HEK293 (cell line): ENCODE results near the gene NUF2.
A peak's percentile ranks its signal among the peaks of the same experiment; 100 is the strongest.

Experiments used
- CTCF ChIA-PET: fragments of 350-600 bp; formaldehyde crosslinking; extraction: SDS; loops from one replicate; lab custom pipeline; 2021; ENCODE audit warnings: antibody characterized with exemption; lab: Yijun Ruan, JAX
- POLR2A ChIA-PET: fragments of 300-600 bp; formaldehyde crosslinking; extraction: SDS; loops from one replicate; lab custom pipeline; 2020; ENCODE audit warnings: antibody characterized with exemption, inconsistent platforms; lab: Yijun Ruan, JAX
- H3K27ac ChIP-seq: fragments of 200-500 bp; sonication (Bioruptor generic); 2 replicates; pipeline ENCODE4 v1.5.1; 2014; ENCODE audit warnings: low read depth, low read length, control low read depth, inconsistent platforms; ENCODE audit errors: extremely low read depth
- H3K36me3 ChIP-seq, 2 experiments: fragments of 200-500 bp in 1 of 2; sonication (Bioruptor generic) in 1 of 2; 1 replicate in 1 of 2; 2 replicates in 1 of 2; pipeline ENCODE4 v1.5.1; 2014 to 2017; ENCODE audit warnings: inconsistent platforms in 2 of 2, low read length in 2 of 2; ENCODE audit not compliant: control insufficient read depth in 2 of 2, insufficient read depth in 1 of 2
- H3K4me1 ChIP-seq: fragments of 200-500 bp; sonication (Bioruptor generic); 2 replicates; pipeline ENCODE4 v1.5.1; 2014; ENCODE audit warnings: mild to moderate bottlenecking, low read length, inconsistent platforms; ENCODE audit not compliant: control insufficient read depth, insufficient read depth
- H3K4me3 ChIP-seq: 2 replicates; pipeline ENCODE4 v1.5.1; 2011; ENCODE audit warnings: low read depth, mild to moderate bottlenecking, control low read depth, low read length, moderate library complexity
- H3K9me3 ChIP-seq: fragments of 200-500 bp; sonication (Bioruptor generic); 2 replicates; pipeline ENCODE4 v1.5.1; 2014; ENCODE audit warnings: low read depth, low read length, inconsistent platforms; ENCODE audit not compliant: control insufficient read depth, insufficient read depth
- ATF2 ChIP-seq: fragments of 450-650 bp; formaldehyde crosslinking; IDR thresholded peaks from 2 replicates; pipeline ENCODE4 v1.5.1; 2016; ENCODE audit warnings: missing biosample characterization, missing genetic modification characterization, low read depth
- BCL11B ChIP-seq: fragments of 450-650 bp; formaldehyde crosslinking; IDR thresholded peaks from 2 replicates; pipeline ENCODE4 v1.5.1; 2016; ENCODE audit warnings: low read depth, missing biosample characterization, missing genetic modification characterization
- KLF7 ChIP-seq: fragments of 450-650 bp; formaldehyde crosslinking; IDR thresholded peaks from 2 replicates; pipeline ENCODE4 v1.5.1; 2016; ENCODE audit warnings: missing biosample characterization, missing genetic modification characterization, borderline replicate concordance
- ZBTB49 ChIP-seq: fragments of 450-650 bp; formaldehyde crosslinking; IDR thresholded peaks from 2 replicates; pipeline ENCODE4 v1.5.1; 2016; ENCODE audit warnings: missing biosample characterization, missing genetic modification characterization, low read depth
- ZBTB8A ChIP-seq: fragments of 450-650 bp; formaldehyde crosslinking; IDR thresholded peaks from 2 replicates; pipeline ENCODE4 v1.5.1; 2016; ENCODE audit warnings: missing biosample characterization, missing genetic modification characterization
- ZFHX2 ChIP-seq: fragments of 450-650 bp; formaldehyde crosslinking; conservative IDR thresholded peaks from 2 replicates; pipeline ENCODE4 v1.5.1; 2016; ENCODE audit warnings: missing biosample characterization, missing genetic modification characterization
- ZNF121 ChIP-seq: fragments of 450-650 bp; formaldehyde crosslinking; IDR thresholded peaks from 2 replicates; pipeline ENCODE4 v1.5.1; 2016; ENCODE audit warnings: missing biosample characterization, missing genetic modification characterization
- ZNF16 ChIP-seq: fragments of 450-650 bp; formaldehyde crosslinking; IDR thresholded peaks from 2 replicates; pipeline ENCODE4 v1.5.1; 2016; ENCODE audit warnings: low read depth, missing biosample characterization, missing genetic modification characterization
- ZNF202 ChIP-seq: fragments of 450-650 bp; formaldehyde crosslinking; IDR thresholded peaks from 2 replicates; pipeline ENCODE4 v1.5.1; 2016; ENCODE audit warnings: missing biosample characterization, missing genetic modification characterization, borderline replicate concordance
- ZNF23 ChIP-seq: fragments of 450-650 bp; formaldehyde crosslinking; IDR thresholded peaks from 2 replicates; pipeline ENCODE4 v1.5.1; 2016; ENCODE audit warnings: missing biosample characterization, missing genetic modification characterization, borderline replicate concordance
- ZNF280D ChIP-seq: fragments of 450-650 bp; formaldehyde crosslinking; IDR thresholded peaks from 2 replicates; pipeline ENCODE4 v1.5.1; 2016; ENCODE audit warnings: missing biosample characterization, missing genetic modification characterization
- ZNF391 ChIP-seq: fragments of 450-650 bp; formaldehyde crosslinking; IDR thresholded peaks from 2 replicates; pipeline ENCODE4 v1.5.1; 2016; ENCODE audit warnings: low read depth, missing biosample characterization, missing genetic modification characterization, borderline replicate concordance
- ZNF394 ChIP-seq: fragments of 450-650 bp; formaldehyde crosslinking; IDR thresholded peaks from 2 replicates; pipeline ENCODE4 v1.5.1; 2016; ENCODE audit warnings: missing biosample characterization, missing genetic modification characterization, mild to moderate bottlenecking, moderate library complexity, borderline replicate concordance
- ZNF48 ChIP-seq: fragments of 450-650 bp; formaldehyde crosslinking; IDR thresholded peaks from 2 replicates; pipeline ENCODE4 v1.5.1; 2016; ENCODE audit warnings: missing biosample characterization, missing genetic modification characterization
- ZNF624 ChIP-seq: fragments of 450-650 bp; formaldehyde crosslinking; IDR thresholded peaks from 2 replicates; pipeline ENCODE4 v1.5.1; 2017; ENCODE audit warnings: missing biosample characterization, missing genetic modification characterization
- ZNF639 ChIP-seq: fragments of 450-650 bp; formaldehyde crosslinking; IDR thresholded peaks from 2 replicates; pipeline ENCODE4 v1.5.1; 2016; ENCODE audit warnings: missing biosample characterization, missing genetic modification characterization
- ZNF664 ChIP-seq: fragments of 450-650 bp; formaldehyde crosslinking; IDR thresholded peaks from 2 replicates; pipeline ENCODE4 v1.5.1; 2016; ENCODE audit warnings: missing biosample characterization, missing genetic modification characterization
- ZNF692 ChIP-seq: fragments of 450-650 bp; formaldehyde crosslinking; IDR thresholded peaks from 2 replicates; pipeline ENCODE4 v1.5.1; 2016; ENCODE audit warnings: missing biosample characterization, missing genetic modification characterization

Gene NUF2

GRCh38 chr1:163307479-163308171, 14.1 kb upstream of the NUF2 start:
- Histone ChIP-seq H3K27ac (no peak overlapping the region), H3K4me1 (no peaks in the 10 kb centered on the region), H3K9me3 (no peaks in the 10 kb centered on the region), H3K36me3 (peaks cover 0 to 38% of the 10 kb centered on the region in 2 experiments; a peak in 1 of 3 replicates), H3K4me3 (no peak overlapping the region)
- TF ChIP-seq ZNF664 (tag by site-specific recombination), result 0 out of 2 replicates have a peak, but pooled peaks have one; percentile 10
- TF ChIP-seq ZBTB49, result no peak
- POLR2A ChIA-PET, result no interaction called here
- CTCF ChIA-PET, result interaction anchor here (1.0 to 1.2 kb wide), 2 partner anchors 8 to 9 kb away, joined by 3 to 5 read pairs; no protein-coding TSS in a partner anchor

GRCh38 chr1:163308811-163309210, 12.9 kb upstream of the NUF2 start:
- ChIA-PET POLR2A (no interaction called here), CTCF (no interaction called here)
- Histone ChIP-seq H3K36me3 (peaks cover 0 to 32% of the 10 kb centered on the region in 2 experiments; a peak in 1 of 3 replicates), H3K27ac (no peak overlapping the region), H3K4me1 (no peaks in the 10 kb centered on the region), H3K9me3 (no peaks in the 10 kb centered on the region), H3K4me3 (no peak overlapping the region)
- TF ChIP-seq ZNF202 (tag by site-specific recombination) (no peak), ZNF48 (tag by site-specific recombination) (no peak), BCL11B (no peak), ZNF280D (tag by site-specific recombination) (no peak), ZNF639 (tag by site-specific recombination) (no peak), ZNF16 (tag by site-specific recombination) (no peak), ZNF121 (no peak), ZFHX2 (no peak), ZBTB8A (tag by site-specific recombination) (no peak), ZNF23 (tag by site-specific recombination) (no peak), ZNF624 (tag by site-specific recombination) (no peak), KLF7 (no peak), ZNF391 (tag by site-specific recombination) (no peak), ATF2 (tag by site-specific recombination) (no peak), ZNF692 (tag by site-specific recombination) (no peak), ZNF394 (tag by site-specific recombination) (no peak)
